Suppressor macrophage treated with lipopolysaccharide for 4 hours (primary cell): ENCODE data around the gene CYLD.

Experiments
- DNase-seq: peaks from one replicate; pipeline ENCODE4 v3.0.0-alpha.2; 2020

CYLD gene

GRCh38 chr16:50789757-50790156 lies 47.9 kb downstream of the CYLD start:
- no peak for DNase-seq

GRCh38 chr16:50791522-50791921 lies 49.6 kb downstream of the CYLD start:
- no peak for DNase-seq

GRCh38 chr16:50796829-50797228 lies 54.9 kb downstream of the CYLD start:
- no peak for DNase-seq

GRCh38 chr16:50797456-50797855 lies 55.6 kb downstream of the CYLD start:
- no peak for DNase-seq

- no peak for DNase-seq
Measured at GRCh38 chr16:50800074-50800473, 58.2 kb downstream of the CYLD start.

GRCh38 chr16:50801036-50801435 lies 59.1 kb downstream of the CYLD start:
- DNase-seq: no peak

- no peak for DNase-seq
Measured at GRCh38 chr16:50802000-50802399, 60.1 kb downstream of the CYLD start.

- no peak for DNase-seq
Measured at GRCh38 chr16:50802961-50803360, 61.1 kb downstream of the CYLD start.

- no peak for DNase-seq
Measured at GRCh38 chr16:50804290-50804907, 62.5 kb downstream of the CYLD start.

- peak; percentile 93 for DNase-seq
Measured at GRCh38 chr16:50806099-50807062, 64.5 kb downstream of the CYLD start.

GRCh38 chr16:50808929-50809538 lies 67.1 kb downstream of the CYLD start:
- DNase-seq: no peak

- DNase-seq: no peak
Measured at GRCh38 chr16:50809561-50809960, 67.7 kb downstream of the CYLD start.

GRCh38 chr16:50810241-50810965 lies 68.5 kb downstream of the CYLD start:
- DNase-seq: no peak

- no peak for DNase-seq
Measured at GRCh38 chr16:50812046-50812445, 70.2 kb downstream of the CYLD start.

- no peak for DNase-seq
Measured at GRCh38 chr16:50812876-50813466, 71.1 kb downstream of the CYLD start.

- no peak for DNase-seq
Measured at GRCh38 chr16:50814052-50814451, 72.2 kb downstream of the CYLD start.

GRCh38 chr16:50814541-50814940 lies 72.7 kb downstream of the CYLD start:
- DNase-seq: no peak

GRCh38 chr16:50815382-50815781 lies 73.5 kb downstream of the CYLD start:
- DNase-seq: no peak

- no peak for DNase-seq
Measured at GRCh38 chr16:50816901-50817555, 75.1 kb downstream of the CYLD start.

GRCh38 chr16:50818380-50818779 lies 76.5 kb downstream of the CYLD start:
- DNase-seq: no peak

- no peak for DNase-seq
Measured at GRCh38 chr16:50819706-50820105, 77.8 kb downstream of the CYLD start.

- no peak for DNase-seq
Measured at GRCh38 chr16:50820225-50820624, 78.3 kb downstream of the CYLD start.
